ENCODE data around the gene SMIM33.

DNA sequence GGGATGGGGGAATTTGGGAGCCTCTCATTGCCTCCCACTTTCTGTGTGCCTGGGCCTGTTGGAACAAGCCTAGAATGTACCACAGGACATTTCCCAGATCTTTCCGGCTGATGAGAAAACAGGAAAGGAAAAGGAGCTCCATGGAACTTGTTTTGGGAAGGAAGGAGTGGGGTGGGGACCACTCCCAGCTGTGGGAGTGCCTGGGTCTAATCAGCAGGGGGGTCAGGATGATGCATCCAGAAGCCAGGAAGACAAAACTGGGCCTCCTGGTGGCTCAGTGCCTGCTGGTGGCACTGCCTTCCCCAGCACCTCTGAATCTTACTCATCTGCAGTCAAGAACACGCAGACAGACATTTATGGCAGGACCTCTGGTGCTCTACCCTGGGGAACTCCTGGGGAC lies 2.8 kb downstream of the SMIM33 start:
- TF ChIP-seq EP300 (IDR thresholded peaks at IDR 0.05): no peak
- TF ChIP-seq CTCF (IDR thresholded peaks at IDR 0.05): no peak
